ENCODE measurements around the gene MTFR1L. TPM values are rescaled to one million over a fixed set of nuclear protein-coding genes. Genes with fewer than 3 reads are reported as not detected.

MTFR1L gene
- polyA plus RNA-seq, 3 donors = 67.3 to 73.5 (median 69.9) TPM

DNA sequence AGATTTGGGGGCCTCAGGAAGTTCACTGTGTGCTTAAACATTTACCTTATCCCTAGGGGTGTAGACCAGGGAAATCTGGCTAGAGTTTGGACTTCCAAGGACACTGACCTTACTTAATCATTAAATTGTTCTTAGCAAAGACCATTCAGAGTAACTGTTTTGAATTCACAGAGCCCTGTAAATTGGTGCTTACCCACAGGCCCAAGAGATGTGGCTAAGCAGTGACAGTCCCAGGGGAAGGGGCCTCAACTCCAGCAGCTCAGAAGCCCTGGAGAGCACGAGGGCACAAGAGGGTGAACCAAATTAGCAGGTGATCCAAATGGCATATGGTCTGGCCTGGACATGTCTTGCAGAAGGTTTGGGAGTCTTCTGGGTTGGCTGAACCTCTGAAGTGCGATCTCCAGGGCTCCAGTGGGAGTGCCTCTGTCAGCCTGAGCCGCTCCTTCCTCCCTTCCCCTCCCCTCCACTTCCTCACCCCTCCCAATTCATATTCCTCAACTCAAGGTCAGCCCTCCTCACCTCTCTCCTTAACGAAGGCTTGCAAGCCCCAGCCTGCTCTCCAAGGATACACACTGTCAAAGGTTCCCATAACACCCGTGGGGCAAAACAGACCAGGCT, 51.4 kb downstream of the MTFR1L start:
- Mint-ChIP-seq H3K9me3 (peaks cover 0 to 2% (median 0%) of the 10 kb centered on the region in 7 donors), H3K27me3 (ENCODE audit: low read depth in 3 of 3) (peaks cover 2 to 4% (median 2%) of the 10 kb centered on the region in 3 donors), H3K4me1 (peaks cover 61% of the 10 kb centered on the region), H3K27ac (peak overlapping the region in 1 of 7 donors; percentile 50), H3K4me3 (peak overlapping the region in 1 of 2 donors; percentile 53), H3K36me3 (peaks cover 13 to 20% of the 10 kb centered on the region in 2 donors)
- peaks cover 52 to 58% of the 10 kb centered on the region in 2 donors for H3K4me1 ChIP-seq (ENCODE audit: control insufficient read depth in 1 of 2, insufficient read depth in 2 of 2, low read length in 2 of 2)
- no peak overlapping the region for H3K9ac ChIP-seq (ENCODE audit: insufficient read depth, low read length, poor library complexity, severe bottlenecking)
- WGBS (ENCODE audit: insufficient coverage) = 19% methylated on average over 3 of the region's 5 CpGs
- H3K9me3 ChIP-seq (replicated peaks in 1 of 2; ENCODE audit: control insufficient read depth in 1 of 2, insufficient read depth in 1 of 2, low read length in 2 of 2) = no peaks in the 10 kb centered on the region
- H3K27ac ChIP-seq (ENCODE audit: low read depth in 1 of 2, low read length in 2 of 2) = peak overlapping the region in 1 of 2 donors; percentile 11
- TF ChIP-seq, protein P1, sequence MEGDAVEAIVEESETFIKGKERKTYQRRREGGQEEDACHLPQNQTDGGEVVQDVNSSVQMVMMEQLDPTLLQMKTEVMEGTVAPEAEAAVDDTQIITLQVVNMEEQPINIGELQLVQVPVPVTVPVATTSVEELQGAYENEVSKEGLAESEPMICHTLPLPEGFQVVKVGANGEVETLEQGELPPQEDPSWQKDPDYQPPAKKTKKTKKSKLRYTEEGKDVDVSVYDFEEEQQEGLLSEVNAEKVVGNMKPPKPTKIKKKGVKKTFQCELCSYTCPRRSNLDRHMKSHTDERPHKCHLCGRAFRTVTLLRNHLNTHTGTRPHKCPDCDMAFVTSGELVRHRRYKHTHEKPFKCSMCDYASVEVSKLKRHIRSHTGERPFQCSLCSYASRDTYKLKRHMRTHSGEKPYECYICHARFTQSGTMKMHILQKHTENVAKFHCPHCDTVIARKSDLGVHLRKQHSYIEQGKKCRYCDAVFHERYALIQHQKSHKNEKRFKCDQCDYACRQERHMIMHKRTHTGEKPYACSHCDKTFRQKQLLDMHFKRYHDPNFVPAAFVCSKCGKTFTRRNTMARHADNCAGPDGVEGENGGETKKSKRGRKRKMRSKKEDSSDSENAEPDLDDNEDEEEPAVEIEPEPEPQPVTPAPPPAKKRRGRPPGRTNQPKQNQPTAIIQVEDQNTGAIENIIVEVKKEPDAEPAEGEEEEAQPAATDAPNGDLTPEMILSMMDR (IDR thresholded peaks at IDR 0.05) = no peak
- no peak overlapping the region for H2AFZ ChIP-seq (ENCODE audit: insufficient read depth, low read depth, low read length, poor library complexity, severe bottlenecking)
- DNase-seq = no peak
- intact Hi-C loops (cut with micrococcal nuclease) = no loop called here
- peak overlapping the region in 1 of 3 experiments; percentile 50 for H3K4me3 ChIP-seq (replicated peaks in 1 of 3; ENCODE audit: low read depth in 2 of 3, low read length in 3 of 3)
- H3K36me3 ChIP-seq (replicated peaks in 1 of 2; ENCODE audit: control insufficient read depth in 1 of 2, insufficient read depth in 2 of 2, low read length in 2 of 2) = peaks cover 0 to 11% of the 10 kb centered on the region in 2 donors
- H3K4me2 ChIP-seq (replicated peaks; ENCODE audit: extremely low read depth, low read length, poor library complexity, severe bottlenecking) = peak overlapping the region; percentile 54
- no peaks in the 10 kb centered on the region for H3K27me3 ChIP-seq (ENCODE audit: control insufficient read depth in 2 of 2, insufficient read depth in 2 of 2, low read length in 2 of 2)
- peaks cover 8% of the 10 kb centered on the region for H3K79me2 ChIP-seq (ENCODE audit: insufficient read depth, low read length)
- no peaks in the 10 kb centered on the region for H4K20me1 ChIP-seq (ENCODE audit: insufficient read depth, low read length)

DNA sequence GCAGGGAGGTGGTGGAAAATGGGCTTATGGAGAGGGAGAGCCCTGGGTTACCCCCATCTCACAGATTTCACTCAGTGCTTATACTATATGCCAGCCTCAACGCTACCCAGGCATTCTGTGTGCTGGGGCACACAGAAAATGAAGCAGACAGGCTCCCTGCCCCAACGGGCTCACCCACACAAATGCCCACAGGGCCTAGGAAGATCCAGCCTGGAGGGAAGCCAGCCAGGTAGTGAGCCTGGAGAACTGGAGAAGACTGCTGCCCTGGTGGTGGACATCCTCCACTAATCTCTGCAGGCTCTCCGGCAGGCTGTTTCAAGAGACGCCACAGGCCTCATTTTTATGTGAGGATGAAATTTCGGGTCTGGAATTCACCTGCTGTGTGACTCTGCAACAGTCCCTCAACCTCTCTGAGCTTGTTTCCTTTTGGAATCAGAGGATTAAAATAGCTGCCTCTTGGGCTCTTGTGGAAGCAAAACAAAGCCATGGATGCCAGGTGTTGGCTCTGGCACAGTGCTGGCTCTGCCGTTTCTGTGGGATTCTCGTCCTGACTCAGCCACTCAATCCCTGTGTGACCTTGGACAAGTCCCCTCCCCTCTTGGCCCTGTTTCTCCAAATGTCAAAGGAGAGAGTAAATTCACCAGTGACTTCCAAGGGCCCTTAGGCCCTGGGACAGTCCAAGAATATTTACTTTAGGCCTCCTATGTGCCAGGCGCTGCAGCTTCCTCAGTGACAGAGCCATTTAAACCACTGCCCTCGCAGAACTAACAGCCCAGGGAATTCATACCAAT, 52.1 kb downstream of the MTFR1L start:
- Mint-ChIP-seq H3K4me3 (peak overlapping the region in 1 of 2 donors; percentile 53), H3K36me3 (peaks cover 11 to 20% of the 10 kb centered on the region in 2 donors), H3K27me3 (ENCODE audit: low read depth in 3 of 3) (peaks cover 2 to 8% (median 4%) of the 10 kb centered on the region in 3 donors), H3K9me3 (peaks cover 0 to 2% (median 0%) of the 10 kb centered on the region in 7 donors), H3K4me1 (peaks cover 65% of the 10 kb centered on the region), H3K27ac (peak overlapping the region in 1 of 7 donors; percentile 30)
- Histone ChIP-seq H3K36me3 (replicated peaks in 1 of 2; ENCODE audit: control insufficient read depth in 1 of 2, insufficient read depth in 2 of 2, low read length in 2 of 2) (peaks cover 0 to 11% of the 10 kb centered on the region in 2 donors), H3K4me3 (replicated peaks in 1 of 3; ENCODE audit: low read depth in 2 of 3, low read length in 3 of 3) (peak overlapping the region in 1 of 3 experiments; percentile 50), H3K4me2 (replicated peaks; ENCODE audit: extremely low read depth, low read length, poor library complexity, severe bottlenecking) (peak overlapping the region; percentile 54), H4K20me1 (ENCODE audit: insufficient read depth, low read length) (no peaks in the 10 kb centered on the region), H2AFZ (ENCODE audit: insufficient read depth, low read depth, low read length, poor library complexity, severe bottlenecking) (no peak overlapping the region), H3K4me1 (ENCODE audit: control insufficient read depth in 1 of 2, insufficient read depth in 2 of 2, low read length in 2 of 2) (peaks cover 56 to 63% of the 10 kb centered on the region in 2 donors), H3K9ac (ENCODE audit: insufficient read depth, low read length, poor library complexity, severe bottlenecking) (no peak overlapping the region), H3K79me2 (ENCODE audit: insufficient read depth, low read length) (peaks cover 8% of the 10 kb centered on the region), H3K27ac (ENCODE audit: low read depth in 1 of 2, low read length in 2 of 2) (peak overlapping the region in 1 of 2 donors; percentile 11), H3K9me3 (replicated peaks in 1 of 2; ENCODE audit: control insufficient read depth in 1 of 2, insufficient read depth in 1 of 2, low read length in 2 of 2) (no peaks in the 10 kb centered on the region), H3K27me3 (ENCODE audit: control insufficient read depth in 2 of 2, insufficient read depth in 2 of 2, low read length in 2 of 2) (no peaks in the 10 kb centered on the region)
- WGBS (ENCODE audit: insufficient coverage) = 78% methylated on average over 5 of the region's 9 CpGs
- TF ChIP-seq, protein P1 (IDR thresholded peaks at IDR 0.05) = no peak
- no peak for DNase-seq
- intact Hi-C loops (cut with micrococcal nuclease) = no loop called here
